Stimulated activated CD4-positive, alpha-beta T cell treated with anti-CD3 and anti-CD28 coated beads, Interleukin-2, amount 100 ng/mL, for 48 hours (primary cell): Measurements from ENCODE around the gene THSD4.
A peak's percentile ranks its signal among the peaks of the same experiment; 100 is the strongest.

Experiments used
- DNase-seq, 2 donors: peaks; one replicate each; pipeline ENCODE4 v3.0.0-alpha.2; 2020

The THSD4 gene

DNA sequence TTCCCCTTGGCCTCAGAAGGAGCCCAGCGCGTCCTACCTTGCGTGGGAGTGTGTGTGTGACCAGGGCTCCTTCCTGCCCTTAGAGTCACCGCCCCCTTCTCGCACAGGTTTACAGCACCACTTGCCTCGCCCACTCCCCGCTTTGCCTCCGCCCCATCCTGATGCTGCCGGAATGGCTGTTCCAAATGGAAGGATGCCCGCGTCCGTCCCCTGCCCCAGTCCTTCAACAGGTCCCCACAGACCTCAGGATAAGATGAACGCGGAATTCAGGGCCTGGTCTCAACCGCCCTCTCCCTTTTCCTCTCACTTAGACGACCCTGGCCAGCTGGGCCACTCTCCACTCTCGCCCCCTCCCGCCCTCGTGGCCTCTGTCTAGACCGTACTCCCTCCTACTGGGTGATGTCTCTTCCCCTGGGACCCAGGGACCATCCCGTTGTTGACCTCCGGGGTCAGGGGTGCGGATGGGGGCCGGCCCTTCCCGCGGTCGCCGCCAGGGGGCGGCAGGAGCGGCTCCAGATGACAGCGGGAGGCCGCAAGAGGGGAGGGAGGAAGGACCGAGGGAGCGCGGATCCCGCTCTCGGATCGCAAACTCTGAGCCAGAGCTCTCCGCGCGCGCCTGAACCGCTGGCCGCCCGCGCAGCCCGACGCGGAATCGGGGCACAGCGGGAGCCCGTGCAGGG lies at the start of gene THSD4:
TSS of gene THSD4 (plus strand) at position 585 of the 680 bp plus-strand sequence.
- DNase-seq: peak; percentile 61 to 67

DNA sequence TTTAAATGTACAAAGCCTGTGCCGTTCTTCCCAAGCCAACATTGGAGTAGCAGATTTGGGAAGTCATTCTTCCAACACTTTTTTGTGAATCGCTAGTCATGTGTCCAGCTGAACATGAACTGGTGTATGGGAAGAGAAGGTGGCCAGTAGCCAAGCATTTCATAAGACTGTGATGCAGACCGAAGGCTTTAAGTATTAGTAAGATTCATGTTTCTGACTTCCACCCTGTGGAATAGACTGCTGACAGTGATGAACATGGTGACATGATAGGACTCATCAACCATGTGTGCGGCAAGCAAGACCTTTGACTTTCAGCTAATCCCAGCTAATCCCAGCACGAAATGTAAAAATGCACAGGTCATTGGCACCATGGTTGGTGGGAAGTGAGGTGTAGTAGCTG lies 48.3 kb upstream of the THSD4 start:
- no peak for DNase-seq

DNA sequence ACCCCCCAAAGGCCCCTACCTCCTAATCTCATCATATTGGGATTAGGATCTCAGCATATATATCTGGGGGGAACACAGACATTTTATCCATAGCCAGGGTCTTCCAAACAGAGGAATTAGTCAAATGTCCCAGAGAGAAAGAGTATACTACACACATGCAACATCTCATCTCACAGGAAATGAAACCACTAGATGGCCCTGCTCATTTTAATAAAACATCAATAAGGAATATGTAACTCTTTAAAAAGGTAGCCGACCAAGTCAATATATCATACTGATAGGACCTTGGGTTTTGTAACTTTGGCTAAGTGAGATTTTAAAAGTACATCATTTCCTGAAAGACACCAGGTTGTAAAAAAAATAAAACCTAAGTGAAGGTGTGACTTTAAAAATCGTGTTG lies 45.6 kb upstream of the THSD4 start:
- DNase-seq: no peak

DNA sequence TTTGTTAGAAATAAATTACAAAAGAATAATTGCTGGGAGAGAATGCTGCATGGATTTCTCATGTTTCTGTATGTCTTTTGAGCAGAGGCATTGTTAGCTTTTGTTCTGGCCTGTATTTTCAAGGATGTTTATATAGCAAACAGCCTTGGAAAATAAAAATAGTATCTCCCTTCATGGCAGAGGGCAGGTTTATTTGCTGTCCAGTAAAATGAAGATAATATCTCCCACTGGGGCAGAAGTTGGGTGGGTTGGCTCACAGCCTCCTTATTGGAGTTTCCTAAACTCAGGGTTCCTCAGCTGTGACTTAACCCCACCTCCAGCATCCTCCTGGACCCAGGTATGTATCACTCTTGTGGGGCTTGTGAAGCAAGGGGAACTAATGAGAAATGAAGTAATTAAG lies 43.7 kb upstream of the THSD4 start:
- DNase-seq: no peak

DNA sequence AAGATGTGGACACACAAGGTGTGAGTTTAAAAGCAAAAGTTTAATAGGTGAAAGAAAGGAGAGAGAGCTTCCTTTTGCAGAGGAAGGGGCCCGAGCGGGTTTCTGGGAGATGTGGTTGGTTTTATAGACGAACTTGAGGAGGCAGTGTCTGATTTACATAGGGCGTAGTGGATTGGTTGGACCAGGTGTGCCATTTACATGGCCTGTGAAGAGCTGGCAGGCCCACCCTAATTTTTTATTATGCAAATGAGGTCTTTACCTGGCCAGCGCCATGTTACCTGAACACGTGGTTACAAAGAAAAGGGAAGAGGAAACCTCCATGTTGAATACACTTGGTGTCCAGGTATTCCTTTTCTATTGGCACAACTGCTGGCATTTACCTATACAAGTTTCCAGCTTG lies 42.8 kb upstream of the THSD4 start:
- no peak for DNase-seq

DNA sequence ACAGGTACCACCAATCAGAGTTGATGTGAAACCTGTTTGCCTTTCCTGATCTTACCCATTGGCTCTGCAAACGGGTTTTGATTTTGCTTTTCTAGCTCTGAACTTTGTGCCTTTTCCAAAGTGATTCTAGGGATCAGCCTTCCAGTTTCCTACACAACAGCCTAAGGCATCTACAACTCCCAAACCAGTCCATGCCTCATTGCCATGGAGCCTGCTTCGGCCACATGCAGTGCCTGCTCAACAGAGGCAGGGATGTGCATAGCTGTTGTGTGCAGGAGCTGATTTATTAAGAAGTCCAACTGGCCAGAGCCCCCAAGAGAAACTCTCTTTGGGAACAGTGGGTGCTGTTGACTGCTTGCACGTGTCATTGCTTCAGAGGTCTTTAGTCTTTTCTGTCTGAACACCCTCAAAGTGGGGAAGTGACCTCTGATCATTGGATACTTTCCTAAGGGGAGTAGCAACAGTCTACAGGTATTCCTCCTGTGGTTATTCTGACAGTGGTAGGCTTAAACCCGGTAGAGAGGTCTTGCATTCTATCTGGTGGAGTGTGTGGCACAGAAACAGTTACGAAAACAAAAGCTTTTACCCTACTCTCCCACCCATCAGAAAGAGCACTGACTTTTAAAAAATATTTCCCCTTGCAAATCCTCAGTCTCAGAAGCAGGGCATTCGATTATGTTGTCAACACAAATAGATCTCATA lies 36.6 kb upstream of the THSD4 start:
- DNase-seq: no peak

DNA sequence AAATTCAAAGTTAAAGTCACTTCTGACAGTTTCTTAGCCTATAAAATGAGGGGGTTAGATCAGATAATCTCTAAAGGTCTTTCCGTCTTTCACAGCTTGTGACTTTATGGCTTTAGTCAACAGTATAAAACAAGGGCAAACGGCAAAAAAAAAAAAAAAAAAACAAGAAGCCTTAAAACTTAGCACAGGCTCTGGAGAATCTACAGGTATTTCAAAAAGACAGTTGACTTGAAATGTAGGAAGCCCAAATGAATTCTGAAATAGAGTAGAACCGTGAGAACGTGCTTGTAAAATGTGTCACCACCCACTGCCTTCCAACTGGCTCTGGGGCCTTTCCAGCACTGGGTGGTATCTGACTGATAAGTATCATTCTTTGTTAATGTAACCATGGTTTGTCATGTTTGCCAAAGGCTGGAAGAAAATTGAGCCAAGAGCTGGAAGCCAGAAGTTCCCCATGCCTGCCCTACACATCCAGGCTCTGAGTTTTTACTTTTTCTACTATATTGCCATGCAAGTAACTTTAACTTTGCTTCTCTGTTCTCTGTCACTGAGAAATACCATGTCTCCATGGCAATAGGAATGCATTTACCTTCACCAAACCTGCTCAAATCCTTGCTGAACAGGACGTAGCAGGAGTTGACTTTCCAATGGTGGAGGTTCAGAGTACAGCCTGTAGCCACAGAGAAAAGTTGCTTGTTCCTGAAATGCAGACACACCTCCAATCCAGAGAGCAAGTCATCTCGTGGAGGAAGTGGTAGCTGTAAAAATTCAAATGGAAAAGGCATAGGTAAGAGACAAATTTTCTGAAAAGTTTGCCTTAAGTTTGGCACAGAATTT lies 35.8 kb upstream of the THSD4 start:
- DNase-seq: no peak

DNA sequence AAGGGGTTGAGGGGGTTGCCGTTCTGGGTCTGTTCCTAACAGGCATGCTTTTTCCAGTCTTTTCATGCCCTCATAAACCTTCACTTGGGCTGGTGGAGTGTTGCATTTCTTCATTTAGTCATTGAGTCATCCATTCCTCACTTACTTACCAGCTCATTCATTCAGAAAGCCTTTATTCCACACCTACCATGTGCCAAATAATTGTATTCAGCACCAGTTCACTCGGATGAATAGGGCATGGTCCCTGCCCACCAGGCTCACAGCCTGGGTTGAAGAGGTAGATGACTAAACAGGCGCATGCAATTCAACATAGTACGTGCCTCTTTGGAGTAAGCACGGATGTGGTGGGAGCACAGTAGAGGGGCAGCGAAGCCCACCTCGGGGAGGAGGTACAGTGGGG lies 35.1 kb upstream of the THSD4 start:
- DNase-seq: no peak

DNA sequence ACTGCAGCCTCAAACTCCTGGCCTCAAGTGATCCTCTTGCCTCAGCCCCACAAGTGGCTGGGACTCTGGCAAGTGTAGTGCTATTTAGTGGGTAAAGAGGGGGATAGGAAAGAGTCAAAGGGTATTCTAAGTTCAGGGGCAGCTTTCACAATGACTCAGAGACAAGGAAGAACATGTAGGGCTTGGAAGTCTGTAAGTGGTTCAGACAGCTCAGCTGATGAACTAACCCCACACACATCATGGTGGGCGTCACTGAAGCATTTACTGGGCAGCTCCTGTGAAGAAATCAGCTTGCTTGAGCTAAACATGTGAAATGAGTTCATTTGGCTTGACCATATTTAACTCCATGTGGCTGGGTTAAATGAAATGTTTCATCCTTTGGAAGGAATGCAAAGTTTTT lies 34.6 kb upstream of the THSD4 start:
- no peak for DNase-seq

DNA sequence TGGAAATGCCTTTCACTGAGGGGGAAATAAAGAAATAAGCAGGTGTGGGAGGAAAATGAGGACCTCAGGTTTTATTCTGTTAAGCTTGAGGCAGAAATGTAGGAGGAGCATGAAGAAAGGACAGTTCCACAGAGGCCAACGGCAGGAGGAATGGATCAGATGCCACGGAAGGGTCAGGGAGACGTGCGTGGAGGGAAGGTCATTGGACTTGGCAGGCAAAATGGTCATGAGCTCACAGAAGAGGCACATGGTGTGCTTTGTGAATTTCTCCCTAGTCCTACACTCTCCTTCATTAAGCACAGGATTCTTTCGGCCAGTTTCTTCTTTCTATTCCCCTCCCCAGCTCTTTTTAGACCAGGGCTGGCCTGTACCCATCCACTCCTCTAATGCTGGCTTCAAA lies 32.5 kb upstream of the THSD4 start:
- DNase-seq: no peak

DNA sequence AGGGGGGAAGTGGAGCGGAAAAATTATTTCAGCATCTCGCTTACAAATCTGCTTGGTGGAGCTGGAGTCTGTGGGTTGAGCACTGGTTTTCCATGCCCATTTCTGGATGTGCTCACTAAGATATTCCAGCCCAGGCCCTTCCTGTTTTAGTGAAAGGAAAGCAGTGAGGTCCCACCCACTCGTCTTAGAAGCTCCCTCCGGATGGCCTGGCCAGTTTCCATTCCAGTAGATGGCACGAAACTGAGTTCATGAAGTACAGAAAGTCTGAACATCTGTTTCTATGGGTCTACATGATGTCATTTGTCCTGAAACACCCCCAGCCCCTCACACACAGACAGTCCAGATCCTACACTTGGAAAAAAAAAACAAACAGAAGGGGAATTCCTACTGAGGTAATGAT lies 31.9 kb upstream of the THSD4 start:
- no peak for DNase-seq

DNA sequence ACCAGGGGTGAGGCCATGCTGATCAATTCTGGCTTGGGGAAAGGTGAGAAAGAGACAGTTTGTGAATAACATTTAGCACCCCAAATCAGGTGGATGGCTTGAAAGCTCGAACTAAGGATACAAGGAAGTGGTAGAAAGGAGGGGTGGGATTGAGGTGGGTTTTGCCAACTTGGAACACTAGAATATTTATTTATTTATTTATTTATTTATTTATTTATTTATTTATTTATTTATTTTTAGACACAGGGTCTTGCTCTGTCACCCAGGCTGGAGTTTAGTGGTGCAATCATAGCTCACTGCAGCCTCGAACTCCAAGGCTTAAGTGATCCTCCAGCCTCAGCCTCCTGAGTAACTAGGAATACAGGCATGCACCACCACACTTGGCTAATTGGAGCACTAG lies 31.0 kb upstream of the THSD4 start:
- no peak for DNase-seq

DNA sequence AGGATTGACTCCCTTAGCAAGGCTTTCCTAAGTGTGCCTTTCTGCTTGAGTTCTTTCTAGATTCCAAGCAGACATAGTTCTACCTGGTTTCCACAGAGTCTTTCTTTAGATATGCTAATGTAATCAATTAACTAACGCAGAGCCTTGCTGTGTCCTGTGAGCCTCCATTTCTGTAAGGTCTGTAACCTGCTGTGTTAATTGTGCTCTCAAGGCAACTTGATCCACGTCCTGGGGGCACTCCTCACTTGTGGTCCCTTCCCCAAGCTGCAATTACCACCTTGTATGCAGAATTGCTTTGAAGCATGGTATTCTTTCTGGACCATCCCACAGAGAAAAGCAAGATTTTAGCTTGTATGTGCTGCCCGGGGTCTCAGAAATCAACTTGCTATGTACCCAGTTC lies 29.5 kb upstream of the THSD4 start:
- no peak for DNase-seq

DNA sequence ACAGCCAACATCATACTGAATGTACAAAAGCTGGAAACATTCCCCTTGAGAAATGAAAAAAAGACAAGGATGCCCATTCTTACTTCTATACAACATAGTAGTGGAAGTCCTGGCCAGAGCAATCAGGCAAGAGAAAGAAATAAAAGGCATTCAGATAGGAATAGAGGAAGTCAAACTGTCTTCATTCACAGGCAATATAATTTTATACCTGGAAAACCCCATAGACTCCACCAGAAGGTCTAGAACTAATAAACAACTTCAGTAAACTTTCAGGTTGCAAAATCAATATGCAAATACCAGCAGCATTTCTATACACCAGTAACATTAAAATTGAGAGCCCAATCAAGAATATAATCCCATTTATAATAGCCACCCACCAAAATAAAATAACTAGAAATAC lies 27.1 kb upstream of the THSD4 start:
- DNase-seq: no peak

DNA sequence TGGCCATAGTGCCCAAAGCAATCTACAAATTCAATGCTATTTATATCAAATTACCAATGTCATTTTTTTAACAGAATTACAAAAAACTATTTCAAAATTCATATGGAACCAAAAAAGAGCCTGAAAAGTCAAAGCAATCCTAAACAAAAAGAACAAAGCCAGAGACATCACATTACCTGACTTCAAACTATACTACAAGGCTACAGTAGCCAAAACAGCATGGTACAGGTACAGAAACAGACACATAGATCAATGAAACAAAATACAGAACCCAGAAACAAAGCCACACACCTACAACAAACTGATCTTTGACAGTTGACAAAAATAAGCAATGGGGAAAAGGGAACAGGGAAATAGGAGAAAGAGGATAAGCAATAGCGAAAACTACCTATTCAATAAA lies 26.6 kb upstream of the THSD4 start:
- no peak for DNase-seq

DNA sequence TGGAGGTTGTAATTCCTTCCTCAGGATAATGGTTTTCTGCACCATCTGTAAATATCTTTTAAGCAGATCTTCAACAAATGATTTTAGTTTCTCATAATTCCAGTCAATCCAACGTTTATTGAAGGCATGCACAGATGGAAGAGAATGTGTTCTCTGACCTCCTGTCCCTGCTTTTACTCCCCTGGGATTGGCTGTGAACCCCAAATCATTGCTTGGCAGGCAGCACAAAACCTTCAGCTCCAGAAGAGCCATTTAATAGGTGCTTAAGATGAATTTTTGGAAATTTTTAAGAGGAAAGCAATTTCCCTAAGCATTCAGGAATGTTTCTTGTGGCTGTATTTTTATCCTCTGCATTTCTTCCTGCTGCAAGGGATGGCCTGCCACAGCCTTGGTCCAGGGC lies 25.5 kb upstream of the THSD4 start:
- no peak for DNase-seq

DNA sequence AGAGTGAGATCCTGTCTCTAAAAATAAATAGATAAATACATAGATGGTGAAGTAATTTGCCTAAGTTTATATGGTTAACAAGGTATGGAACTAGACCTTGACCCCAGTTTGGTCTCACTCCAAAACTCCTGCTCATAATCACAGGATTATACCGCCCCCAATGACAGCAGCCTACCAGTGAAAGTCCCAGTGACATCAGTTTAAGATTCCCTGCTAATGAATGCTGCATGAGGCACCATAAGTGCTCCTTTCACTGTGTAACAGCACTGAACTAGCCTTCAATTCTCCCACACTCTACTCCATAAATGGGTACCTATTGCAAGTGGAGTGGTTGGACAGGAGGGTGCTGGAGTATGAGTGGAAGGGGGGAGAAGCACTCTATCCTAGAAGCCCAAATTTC lies 23.7 kb upstream of the THSD4 start:
- DNase-seq: no peak

DNA sequence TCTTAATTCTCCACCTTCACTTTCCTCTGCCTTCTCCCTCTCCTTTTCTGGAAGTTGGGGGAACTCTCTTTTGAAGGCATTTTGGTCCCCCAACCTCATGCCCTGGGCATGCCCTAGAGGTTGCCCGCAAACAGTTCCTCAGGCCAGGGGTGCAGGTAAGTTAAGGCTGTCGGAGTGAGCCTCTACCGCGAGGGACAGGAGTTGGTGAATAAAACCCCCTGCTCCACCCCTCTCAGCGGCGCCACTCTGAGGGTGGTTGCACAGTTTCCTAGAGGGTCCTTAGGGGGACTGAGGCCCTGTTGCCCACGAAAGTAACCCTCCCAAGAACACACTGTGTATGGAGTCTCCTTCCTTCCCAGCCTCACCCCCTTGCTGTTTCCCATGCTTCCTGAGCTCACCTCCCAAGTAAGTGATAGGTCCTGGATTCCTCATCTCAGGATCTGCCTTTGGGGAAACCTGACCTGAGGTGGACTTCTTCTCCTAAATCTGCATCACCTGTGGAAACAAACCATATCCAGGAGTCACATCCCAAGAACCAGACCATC lies 23.1 kb upstream of the THSD4 start:
- no peak for DNase-seq

DNA sequence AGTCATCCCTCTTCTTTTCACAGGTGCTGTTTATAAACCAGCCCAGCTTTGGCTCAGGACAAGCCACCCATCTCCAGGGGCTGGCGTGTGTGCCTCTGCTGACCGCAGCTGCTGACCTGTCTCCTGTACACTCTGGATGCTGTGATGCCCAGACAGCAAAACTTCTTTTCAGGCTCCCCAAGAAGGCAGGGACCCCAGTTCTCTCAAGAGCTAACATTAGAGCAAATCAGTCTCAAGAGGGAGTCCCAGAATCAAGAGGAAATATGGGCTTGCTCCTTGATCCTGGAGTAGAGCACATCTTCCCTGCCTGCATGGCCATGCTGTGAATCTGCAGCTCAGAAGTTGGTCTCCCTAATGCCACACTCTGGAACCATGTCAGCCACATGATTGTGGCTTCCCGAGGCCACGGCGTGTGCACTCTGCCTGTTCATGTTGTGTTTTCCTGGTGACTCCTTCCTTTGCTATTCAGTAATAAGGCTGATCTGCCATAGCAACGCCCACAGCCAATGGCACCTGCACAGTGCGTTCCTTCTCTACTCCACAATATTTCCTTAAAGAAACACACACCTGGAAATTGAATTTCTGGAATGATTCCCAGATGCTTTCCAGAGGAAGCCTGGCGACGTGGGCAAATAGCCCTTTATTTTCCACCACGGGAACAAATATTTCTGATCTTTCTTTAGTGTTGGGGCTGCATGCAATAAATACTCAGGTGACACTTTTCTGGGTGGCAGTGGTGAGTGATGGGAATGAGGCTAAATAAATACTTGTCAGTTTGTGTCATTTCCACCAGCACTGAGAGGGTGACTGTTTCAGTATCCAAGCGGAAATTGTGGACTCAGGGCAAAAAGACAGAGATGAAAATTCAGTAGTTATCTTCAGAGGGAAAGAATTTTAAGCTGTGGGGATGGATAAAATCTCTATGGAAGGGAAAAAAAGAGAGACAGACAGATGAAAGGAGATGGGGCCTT lies 21.9 kb upstream of the THSD4 start:
- DNase-seq: no peak

DNA sequence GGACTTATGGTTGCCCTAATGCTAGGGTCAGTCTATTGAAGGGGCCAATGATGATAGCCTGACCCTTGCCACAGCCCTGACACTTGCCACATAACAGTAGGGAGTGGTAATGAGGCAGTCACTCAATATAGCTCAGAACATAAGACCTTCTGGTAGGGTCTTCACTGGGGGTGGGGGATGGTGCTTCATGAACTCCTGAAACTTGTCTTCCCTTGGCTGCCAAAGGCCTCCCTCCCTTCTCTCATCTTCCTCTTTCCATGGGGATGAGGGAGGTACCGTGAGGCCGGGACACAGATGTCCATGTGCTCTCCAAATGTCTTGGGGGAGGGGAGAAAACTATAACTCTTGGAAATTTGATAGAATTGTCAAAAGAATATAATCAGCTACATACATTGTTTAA lies 21.1 kb upstream of the THSD4 start:
- DNase-seq: no peak

DNA sequence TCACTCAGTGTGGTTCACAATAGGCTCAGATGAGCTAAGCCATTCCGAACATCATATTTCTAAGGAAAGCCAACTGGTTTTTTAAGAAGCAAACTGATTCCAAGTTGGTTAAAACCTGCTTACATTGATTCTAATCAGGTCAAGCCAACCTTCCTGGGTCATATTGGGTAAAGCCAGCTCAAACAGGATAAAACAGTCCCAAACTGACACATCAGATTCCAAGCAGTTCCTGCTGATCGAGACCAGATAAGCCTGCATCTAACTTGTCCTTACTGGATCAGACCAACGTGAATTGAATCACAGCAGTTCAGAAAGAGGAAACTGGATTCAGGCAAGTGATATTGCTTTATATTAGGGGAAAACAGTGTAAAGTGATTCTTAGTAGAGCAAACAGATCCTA lies 18.6 kb upstream of the THSD4 start:
- no peak for DNase-seq

DNA sequence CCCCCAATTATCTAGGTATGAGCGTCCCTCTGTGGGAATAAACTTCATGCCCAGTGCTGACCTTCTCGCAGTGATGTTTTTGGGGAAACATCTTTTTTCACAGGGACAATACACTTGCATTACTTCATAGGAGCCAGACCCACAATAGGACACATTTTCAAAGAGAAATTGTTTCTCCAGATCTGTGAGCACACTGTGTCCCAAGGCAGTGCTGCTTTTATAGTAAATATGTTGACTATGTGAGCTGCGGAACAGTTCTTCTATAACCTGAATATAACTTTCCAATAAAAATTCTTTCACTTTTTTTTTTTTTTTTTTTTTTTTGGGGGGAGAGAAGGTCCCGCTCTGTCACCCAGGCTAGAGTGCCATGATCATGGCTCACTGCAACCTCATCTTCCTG lies 17.4 kb upstream of the THSD4 start:
- no peak for DNase-seq

DNA sequence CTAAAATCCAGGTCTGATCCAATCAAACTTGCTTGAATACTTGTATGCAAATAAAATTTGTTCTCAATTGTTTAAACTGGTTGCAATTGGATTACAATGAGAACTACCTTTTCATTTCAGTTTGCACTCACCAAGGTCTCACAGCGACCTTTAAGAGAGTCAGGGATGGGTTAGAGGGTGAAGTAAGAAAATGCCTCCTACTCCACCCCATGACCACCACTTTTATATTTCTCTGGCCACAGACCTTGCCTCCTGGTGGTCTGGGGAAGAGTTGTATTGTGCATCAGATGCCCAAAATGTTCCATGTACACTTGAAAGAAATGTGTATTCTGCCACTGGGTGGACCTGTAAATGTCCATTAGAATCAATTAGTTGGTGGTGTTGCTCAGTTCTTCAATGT lies 16.4 kb upstream of the THSD4 start:
- DNase-seq: no peak
